Skin epidermis (tissue), 12 donors: ENCODE data around the gene HOXB3.
A peak's percentile ranks its signal among the peaks of the same experiment; 100 is the strongest.

Experiments
- H3K27ac ChIP-seq, 21 experiments: fragments of 200-600 bp; sonication (generic) in 11 of 21; one replicate each; pipeline ENCODE4 v1.5.0; 2020; ENCODE audit warnings: mild to moderate bottlenecking in 3 of 21, inconsistent platforms in 2 of 21, moderate library complexity in 2 of 21
- H3K4me3 ChIP-seq, 7 experiments: fragments of 200-600 bp; sonication (generic) in 2 of 7; one replicate each; pipeline ENCODE4 v1.5.0; 2020; ENCODE audit warnings: inconsistent platforms in 2 of 7, mild to moderate bottlenecking in 2 of 7, moderate library complexity in 1 of 7

The HOXB3 gene

GRCh38 chr17:48626245-48627117 lies 36.4 kb upstream of the HOXB3 start, which contains the start of gene HOXB9:
Gene HOXB9 (minus strand): TSS chr17:48626358. CDS start chr17:48626269, 89 bp downstream.
- peak within 1 kb of the TSS; percentile 5 to 25 (median 16) for H3K4me3 ChIP-seq
- H3K27ac ChIP-seq: peak within 1 kb of the TSS in 3 of 21 experiments; percentile 7 to 79 (median 13)

- Histone ChIP-seq H3K27ac (peak overlapping the region in 3 of 21 experiments; percentile 7 to 79 (median 13)), H3K4me3 (peak overlapping the region; percentile 5 to 25 (median 16))
Measured at GRCh38 chr17:48625495-48626244, 35.6 kb upstream of the HOXB3 start.

- peak overlapping the region; percentile 5 to 25 (median 16) for H3K4me3 ChIP-seq
- H3K27ac ChIP-seq: peak overlapping the region in 3 of 21 experiments; percentile 7 to 79 (median 13)
Measured at GRCh38 chr17:48624544-48625494, 34.8 kb upstream of the HOXB3 start.

GRCh38 chr17:48624118-48624517 lies 34.1 kb upstream of the HOXB3 start:
- H3K27ac ChIP-seq: no peak overlapping the region
- H3K4me3 ChIP-seq: no peak overlapping the region

- Histone ChIP-seq H3K4me3 (no peak overlapping the region), H3K27ac (no peak overlapping the region)
Measured at GRCh38 chr17:48623583-48623982, 33.5 kb upstream of the HOXB3 start.

- no peak overlapping the region for H3K27ac ChIP-seq
- no peak overlapping the region for H3K4me3 ChIP-seq
Measured at GRCh38 chr17:48622857-48623256, 32.8 kb upstream of the HOXB3 start.

GRCh38 chr17:48621410-48622392 lies 31.7 kb upstream of the HOXB3 start:
- H3K27ac ChIP-seq: no peak overlapping the region
- H3K4me3 ChIP-seq: no peak overlapping the region

- Histone ChIP-seq H3K4me3 (no peak overlapping the region), H3K27ac (no peak overlapping the region)
Measured at GRCh38 chr17:48620461-48621139, 30.6 kb upstream of the HOXB3 start.

- H3K4me3 ChIP-seq: no peak overlapping the region
- H3K27ac ChIP-seq: no peak overlapping the region
Measured at GRCh38 chr17:48619826-48620449, 29.9 kb upstream of the HOXB3 start.

GRCh38 chr17:48618256-48618896 lies 28.3 kb upstream of the HOXB3 start:
- H3K4me3 ChIP-seq: no peak overlapping the region
- no peak overlapping the region for H3K27ac ChIP-seq

GRCh38 chr17:48617471-48618255 lies 27.6 kb upstream of the HOXB3 start:
- Histone ChIP-seq H3K4me3 (no peak overlapping the region), H3K27ac (no peak overlapping the region)

- no peak overlapping the region for H3K27ac ChIP-seq
Measured at GRCh38 chr17:48616717-48617470, 26.9 kb upstream of the HOXB3 start.

GRCh38 chr17:48615963-48616716 lies 26.1 kb upstream of the HOXB3 start:
- Histone ChIP-seq H3K27ac (no peak overlapping the region), H3K4me3 (no peak overlapping the region)

More at GRCh38 chr17:48616717-48617470, 26.9 kb upstream of the HOXB3 start:
- H3K4me3 ChIP-seq: no peak overlapping the region
